DMS153 treated with DMSO at 0.1 percent for 48 hours (cell line): ENCODE results near the gene WDFY2.

Experiments used
- DNase-seq: peaks from one replicate; lab custom pipeline; 2025; ENCODE audit not compliant: unreplicated experiment; lab: John Stamatoyannopoulos, UW

Gene WDFY2

GRCh38 chr13:51793570-51794271 lies 209.5 kb downstream of the WDFY2 start:
- DNase-seq = no peak

GRCh38 chr13:51794964-51795363 lies 210.7 kb downstream of the WDFY2 start:
- DNase-seq = no peak

GRCh38 chr13:51795419-51795818 lies 211.2 kb downstream of the WDFY2 start:
- no peak for DNase-seq

- no peak for DNase-seq
These were observed 212.3 kb downstream of the WDFY2 start for GRCh38 chr13:51796546-51796945.

- peak; percentile 81 for DNase-seq
These were observed 213.6 kb downstream of the WDFY2 start for GRCh38 chr13:51797664-51798488.

- DNase-seq = no peak
These were observed 215.0 kb downstream of the WDFY2 start for GRCh38 chr13:51799261-51799660.

GRCh38 chr13:51800486-51800885 lies 216.2 kb downstream of the WDFY2 start:
- no peak for DNase-seq

- peak; percentile 89 for DNase-seq
These were observed 217.4 kb downstream of the WDFY2 start for GRCh38 chr13:51801631-51802099.

- no peak for DNase-seq
These were observed 218.6 kb downstream of the WDFY2 start for GRCh38 chr13:51802631-51803418.

- peak; percentile 67 for DNase-seq
These were observed 219.4 kb downstream of the WDFY2 start, which contains the start of gene DHRS12 for GRCh38 chr13:51803422-51804294. Gene DHRS12 (minus strand): TSS chr13:51804163. CDS start chr13:51799659, 4,504 bp downstream.

- DNase-seq = no peak
These were observed 220.3 kb downstream of the WDFY2 start for GRCh38 chr13:51804295-51805172.

- no peak for DNase-seq
These were observed 221.1 kb downstream of the WDFY2 start for GRCh38 chr13:51805313-51805712.

GRCh38 chr13:51805925-51806324 lies 221.7 kb downstream of the WDFY2 start:
- no peak for DNase-seq

- peak; percentile 5 for DNase-seq
These were observed 222.3 kb downstream of the WDFY2 start for GRCh38 chr13:51806566-51806965.

- no peak for DNase-seq
These were observed 222.8 kb downstream of the WDFY2 start for GRCh38 chr13:51807041-51807440.

- no peak for DNase-seq
These were observed 224.5 kb downstream of the WDFY2 start for GRCh38 chr13:51808811-51809210.

GRCh38 chr13:51811046-51811445 lies 226.8 kb downstream of the WDFY2 start:
- DNase-seq = no peak

- no peak for DNase-seq
These were observed 227.7 kb downstream of the WDFY2 start for GRCh38 chr13:51811920-51812451.

GRCh38 chr13:51814071-51814470 lies 229.8 kb downstream of the WDFY2 start:
- no peak for DNase-seq
